Stimulated activated CD4-positive, alpha-beta T cell treated with anti-CD3 and anti-CD28 coated beads, Interleukin-15, amount 100 ng/mL, for 48 hours (primary cell): ENCODE results near the gene ZNF574.
A peak's percentile ranks its signal among the peaks of the same experiment; 100 is the strongest.

Experiments
- DNase-seq, 2 donors: peaks; one replicate each; pipeline ENCODE4 v3.0.0-alpha.2; 2020; ENCODE audit warnings: low read depth in 2 of 2

ZNF574 gene

GRCh38 chr19:42059196-42059595 lies 16.8 kb upstream of the ZNF574 start:
- DNase-seq = no peak

GRCh38 chr19:42060117-42060516 lies 15.8 kb upstream of the ZNF574 start:
- DNase-seq = no peak

GRCh38 chr19:42062381-42062780 lies 13.6 kb upstream of the ZNF574 start:
- no peak for DNase-seq

GRCh38 chr19:42064432-42064831 lies 11.5 kb upstream of the ZNF574 start:
- DNase-seq = no peak

- DNase-seq = no peak
Observed at GRCh38 chr19:42065051-42065450, 10.9 kb upstream of the ZNF574 start.

GRCh38 chr19:42065511-42065910 lies 10.5 kb upstream of the ZNF574 start:
- no peak for DNase-seq

- DNase-seq = no peak
Observed at GRCh38 chr19:42066075-42066754, 9.8 kb upstream of the ZNF574 start.

- DNase-seq = no peak
Observed at GRCh38 chr19:42067315-42067888, 8.6 kb upstream of the ZNF574 start.

GRCh38 chr19:42068361-42068755 lies 7.6 kb upstream of the ZNF574 start:
- DNase-seq = no peak

GRCh38 chr19:42068756-42069571 lies 7.0 kb upstream of the ZNF574 start:
- no peak for DNase-seq

GRCh38 chr19:42069619-42070351 lies 6.2 kb upstream of the ZNF574 start, which contains the start of gene GRIK5:
Gene GRIK5, minus strand, starts transcription at chr19:42070206. Its CDS starts 4,436 bp downstream, at chr19:42065770.
- DNase-seq = no peak

- DNase-seq = no peak
Observed at GRCh38 chr19:42071247-42071646, 4.7 kb upstream of the ZNF574 start.

- no peak for DNase-seq
Observed at GRCh38 chr19:42074513-42075363, 1.2 kb upstream of the ZNF574 start.

GRCh38 chr19:42075364-42075615 lies 676 bp upstream of the ZNF574 start:
- DNase-seq = no peak

GRCh38 chr19:42076380-42076944 lies 496 bp downstream of the ZNF574 start:
- peak in 1 of 2 donors; percentile 19 for DNase-seq

- DNase-seq = no peak
Observed at GRCh38 chr19:42078058-42078457, 2.1 kb downstream of the ZNF574 start.

GRCh38 chr19:42078538-42079275 lies 2.7 kb downstream of the ZNF574 start:
- no peak for DNase-seq

GRCh38 chr19:42079276-42079669 lies 3.3 kb downstream of the ZNF574 start:
- no peak for DNase-seq

GRCh38 chr19:42079886-42080763 lies 4.2 kb downstream of the ZNF574 start:
- DNase-seq = no peak
